ENCODE data around the gene INPP4B. TPM values are rescaled to one million over a fixed set of nuclear protein-coding genes. Genes with fewer than 3 reads are reported as not detected.

Gene INPP4B
- total and polyA plus RNA-seq, 7 donors = 1.5 to 16.8 (median 9.5) TPM

DNA sequence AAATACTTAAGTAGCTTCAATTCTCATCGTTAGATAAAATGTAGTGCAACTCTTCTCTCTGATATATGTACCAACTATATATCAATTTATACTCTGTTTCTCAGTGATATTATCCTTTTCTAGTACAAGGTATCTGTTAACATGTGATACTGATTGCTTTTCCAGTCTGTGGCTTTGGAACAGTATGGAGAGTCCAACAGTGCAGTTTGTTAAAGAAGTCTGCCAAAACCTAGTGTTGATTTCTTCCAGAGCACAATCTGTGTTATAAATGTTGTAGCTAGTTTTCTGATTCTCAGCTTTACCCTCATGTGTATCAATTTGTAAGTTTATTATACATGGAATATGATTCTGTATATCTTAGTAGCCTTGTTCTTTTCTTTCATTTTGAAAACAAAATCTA, 744.7 kb downstream of the INPP4B start:
- no peak for DNase-seq
- Histone ChIP-seq H3K9me3 (no peaks in the 10 kb centered on the region), H3K27ac (no peak overlapping the region), H3K36me3 (ENCODE audit: insufficient read depth in 1 of 2, low read depth in 1 of 2) (no peaks in the 10 kb centered on the region), H3K4me3 (no peak overlapping the region), H3K27me3 (ENCODE audit: insufficient read depth in 3 of 3, low read length in 2 of 3) (no peaks in the 10 kb centered on the region), H3K4me1 (no peaks in the 10 kb centered on the region)
- no peak for ATAC-seq
- no peak for TF ChIP-seq CTCF (IDR thresholded peaks at IDR 0.05)
- WGBS, 3 donors = 43 to 70% (median 53%) methylated on average over 1 of the region's 1 CpG
- intact Hi-C loops (cut with DNase I) = no loop called here

DNA sequence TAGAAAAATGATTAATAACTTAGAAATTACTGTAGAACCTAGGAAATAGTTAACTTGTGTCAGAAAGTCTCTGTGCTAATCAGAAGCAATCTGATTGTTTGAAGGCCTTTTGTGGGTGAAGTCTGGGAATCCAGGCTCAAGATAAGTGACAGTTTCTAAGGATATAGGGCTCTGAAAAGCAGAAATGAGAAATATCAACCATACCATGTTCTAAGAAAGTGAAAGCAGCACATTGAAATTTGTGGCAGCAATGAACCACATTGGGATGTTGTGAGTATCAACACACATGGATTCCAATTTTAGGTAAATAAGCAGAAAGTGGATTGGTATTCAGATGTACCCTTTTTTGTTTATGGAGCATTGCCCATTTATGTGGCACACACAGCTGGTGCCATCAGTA, 745.2 kb downstream of the INPP4B start:
- no peak overlapping the region for H3K27ac ChIP-seq
- DNase-seq (no peak), ATAC-seq (no peak)
- no peaks in the 10 kb centered on the region for H3K4me1 ChIP-seq
- no peaks in the 10 kb centered on the region for H3K9me3 ChIP-seq
- intact Hi-C loops (cut with DNase I) = no loop called here
- H3K27me3 ChIP-seq (ENCODE audit: insufficient read depth in 3 of 3, low read length in 2 of 3) = no peaks in the 10 kb centered on the region
- TF ChIP-seq CTCF (IDR thresholded peaks at IDR 0.05) = no peak
- H3K4me3 ChIP-seq = no peak overlapping the region
- H3K36me3 ChIP-seq (ENCODE audit: insufficient read depth in 1 of 2, low read depth in 1 of 2) = no peaks in the 10 kb centered on the region

DNA sequence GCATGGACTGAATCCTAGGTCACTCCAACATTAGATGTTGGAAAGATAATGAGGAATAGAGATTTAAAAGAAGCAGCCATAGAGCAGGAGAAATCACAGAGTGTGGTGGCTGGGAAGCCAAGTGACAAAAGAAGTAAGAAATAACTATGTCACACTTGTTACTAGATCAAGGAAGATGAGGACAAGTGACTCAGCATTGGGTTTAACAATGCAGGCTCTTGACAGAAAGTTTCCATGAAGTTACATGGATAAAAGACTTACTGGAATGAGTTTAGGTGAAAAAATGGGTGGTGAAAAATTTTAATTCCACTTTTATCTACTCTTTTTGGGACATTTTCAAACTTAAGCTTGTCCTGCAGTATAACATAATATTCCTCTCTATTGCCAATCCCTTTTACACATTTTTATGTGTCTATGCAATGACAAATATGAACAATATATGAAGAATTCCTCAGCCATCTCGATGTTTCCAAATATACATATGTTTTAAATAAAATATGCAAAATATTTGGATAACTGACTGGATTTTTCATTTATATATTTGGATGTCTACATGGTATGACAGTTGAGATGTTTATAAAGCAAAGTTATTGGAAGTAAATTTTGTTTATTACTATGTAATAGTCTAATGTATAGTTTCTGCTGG, 747.1 kb downstream of the INPP4B start:
- Histone ChIP-seq H3K36me3 (ENCODE audit: insufficient read depth in 1 of 2, low read depth in 1 of 2) (no peaks in the 10 kb centered on the region), H3K27me3 (ENCODE audit: insufficient read depth in 3 of 3, low read length in 2 of 3) (no peaks in the 10 kb centered on the region), H3K4me1 (no peaks in the 10 kb centered on the region), H3K4me3 (no peak overlapping the region), H3K27ac (no peak overlapping the region), H3K9me3 (no peaks in the 10 kb centered on the region)
- DNase-seq = no peak
- no peak for ATAC-seq
- WGBS, 3 donors = 84 to 86% (median 85%) methylated on average over 1 of the region's 1 CpG
- intact Hi-C loops (cut with DNase I) = no loop called here
- no peak for TF ChIP-seq CTCF (IDR thresholded peaks at IDR 0.05)

GRCh38 chr4:142098380-142098779, 747.7 kb downstream of the INPP4B start:
- Histone ChIP-seq H3K27me3 (ENCODE audit: insufficient read depth in 3 of 3, low read length in 2 of 3) (no peaks in the 10 kb centered on the region), H3K9me3 (no peaks in the 10 kb centered on the region), H3K27ac (no peak overlapping the region), H3K36me3 (ENCODE audit: insufficient read depth in 1 of 2, low read depth in 1 of 2) (no peaks in the 10 kb centered on the region), H3K4me3 (no peak overlapping the region), H3K4me1 (no peaks in the 10 kb centered on the region)
- WGBS, 3 donors = 90 to 93% (median 91%) methylated on average over 3 of the region's 3 CpGs
- no peak for DNase-seq
- intact Hi-C loops (cut with DNase I) = no loop called here
- no peak for ATAC-seq
- no peak for TF ChIP-seq CTCF (IDR thresholded peaks at IDR 0.05)

DNA sequence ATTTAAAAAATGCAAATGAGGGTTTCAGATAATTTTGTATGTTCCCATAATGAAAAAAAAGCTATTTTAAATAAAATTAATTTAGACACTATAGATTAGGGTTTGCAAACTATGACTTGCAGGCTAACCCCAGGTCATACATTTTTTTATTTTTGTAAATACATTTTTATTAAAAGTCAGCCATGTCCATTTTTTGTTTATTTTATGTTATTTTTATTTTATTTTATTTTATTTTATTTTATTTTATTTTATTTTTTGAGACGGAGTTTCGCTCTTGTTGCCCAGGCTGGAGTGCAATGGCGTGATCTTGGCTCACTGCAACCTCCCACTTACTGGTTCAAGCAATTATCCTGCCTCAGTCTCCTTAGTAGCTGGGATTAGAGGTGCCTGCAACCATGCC, 749.1 kb downstream of the INPP4B start:
- no peaks in the 10 kb centered on the region for H3K9me3 ChIP-seq
- no peak overlapping the region for H3K27ac ChIP-seq
- no peaks in the 10 kb centered on the region for H3K27me3 ChIP-seq (ENCODE audit: insufficient read depth in 3 of 3, low read length in 2 of 3)
- no peak for DNase-seq
- TF ChIP-seq CTCF (IDR thresholded peaks at IDR 0.05) = no peak
- intact Hi-C loops (cut with DNase I) = no loop called here
- no peak overlapping the region for H3K4me3 ChIP-seq
- WGBS, 3 donors = 89 to 99% (median 97%) methylated on average over 3 of the region's 3 CpGs
- no peaks in the 10 kb centered on the region for H3K4me1 ChIP-seq
- no peak for ATAC-seq
- H3K36me3 ChIP-seq (ENCODE audit: insufficient read depth in 1 of 2, low read depth in 1 of 2) = no peaks in the 10 kb centered on the region

Data from psoas muscle (tissue), 8 donors.